Endothelial cell of umbilical vein (primary cell): Measurements from ENCODE around the gene VWA1. TPM values are rescaled to one million over a fixed set of nuclear protein-coding genes. Genes with fewer than 3 reads are reported as not detected.
"Not testable (repeated sequence)": the region's sequence is repeated elsewhere in the genome, so short reads cannot be mapped to it uniquely, and the experiment has no call there.

Source experiments
- BruUV-seq: library from RNA; stranded (reverse); fragments of 400-500 nt; replicated peaks from 2 replicates; lab custom pipeline; 2021; lab: Mats Ljungman, UMichigan
- CTCF ChIA-PET: fragments of 300-600, 350-600 bp; sonication (Branson Sonifier 250); formaldehyde crosslinking; loops from one replicate; lab custom pipeline; 2021; ENCODE audit warnings: antibody characterized with exemption, inconsistent platforms; lab: Charles Lee
- POLR2A ChIA-PET: fragments of 300-600, 350-600 bp; sonication (Branson Sonifier 250); formaldehyde crosslinking; loops from one replicate; lab custom pipeline; 2021; ENCODE audit warnings: antibody characterized with exemption, inconsistent platforms; lab: Charles Lee
- DNase-seq: peaks from one replicate; pipeline ENCODE4 v3.0.0-alpha.2; 2011; ENCODE audit warnings: low read depth, low spot score
- FAIRE-seq: peaks from 2 replicates; lab custom pipeline; 2011; peaks lifted over from hg19 to GRCh38; lab: Jason Lieb, UNC
- H2AFZ ChIP-seq: 2 replicates; pipeline ENCODE4 v1.6.0; 2012; ENCODE audit warnings: low read depth, low read length, control low read depth, inconsistent platforms
- H3K27ac ChIP-seq: 2 replicates; pipeline ENCODE4 v1.5.1; 2011; ENCODE audit warnings: low read depth, mild to moderate bottlenecking, control low read depth, low read length, moderate library complexity; ENCODE audit not compliant: insufficient read depth
- H3K27me3 ChIP-seq, 2 experiments: 2 replicates each; pipeline versions ENCODE4 v1.6.0 to v1.6.1; 2011; ENCODE audit warnings: low read length in 2 of 2, mixed read lengths in 1 of 2; ENCODE audit not compliant: control insufficient read depth in 2 of 2, insufficient read depth in 2 of 2
- H3K36me3 ChIP-seq, 2 experiments: 2 replicates in 1 of 2; 3 replicates in 1 of 2; pipeline ENCODE4 v1.5.1; 2011; ENCODE audit warnings: low read length in 2 of 2, mild to moderate bottlenecking in 1 of 2, moderate library complexity in 1 of 2; ENCODE audit not compliant: control insufficient read depth in 2 of 2, insufficient read depth in 2 of 2; ENCODE audit errors: extremely low read depth in 1 of 2
- H3K4me1 ChIP-seq: 3 replicates; pipeline ENCODE4 v1.5.1; 2011; ENCODE audit warnings: mild to moderate bottlenecking, low read length; ENCODE audit not compliant: control insufficient read depth, insufficient read depth; ENCODE audit errors: extremely low read depth
- H3K4me2 ChIP-seq: 2 replicates; pipeline ENCODE4 v1.6.1; 2011; ENCODE audit warnings: low read length, control low read depth, mixed read lengths; ENCODE audit not compliant: insufficient read depth
- H3K4me3 ChIP-seq, 3 experiments: fragments of 200-600 bp in 1 of 3; sonication (generic), shearing (Covaris generic) in 1 of 3; replicated peaks in 1 of 3; 2 replicates each; pipeline ENCODE4 v1.5.1; 2011 to 2016; ENCODE audit warnings: control low read depth in 3 of 3, low read length in 3 of 3, mild to moderate bottlenecking in 2 of 3, inconsistent platforms in 1 of 3, low read depth in 1 of 3, moderate library complexity in 1 of 3; ENCODE audit not compliant: insufficient read depth in 1 of 3
- H3K79me2 ChIP-seq: 2 replicates; pipeline ENCODE4 v1.6.0; 2012; ENCODE audit warnings: low read length, inconsistent platforms; ENCODE audit not compliant: control insufficient read depth, insufficient read depth
- H3K9ac ChIP-seq: replicated peaks from 2 replicates; pipeline ENCODE3; 2011; ENCODE audit warnings: low read length, control low read depth; ENCODE audit not compliant: insufficient read depth; ENCODE audit errors: extremely low read depth
- H3K9me1 ChIP-seq: replicated peaks from 3 replicates; pipeline ENCODE4 v1.6.0; 2011; ENCODE audit warnings: mild to moderate bottlenecking, low read length; ENCODE audit not compliant: control insufficient read depth, insufficient read depth; ENCODE audit errors: extremely low read depth
- H3K9me3 ChIP-seq: replicated peaks from 2 replicates; pipeline ENCODE4 v1.5.1; 2012; ENCODE audit warnings: low read length, inconsistent platforms; ENCODE audit not compliant: control insufficient read depth, insufficient read depth
- H4K20me1 ChIP-seq: replicated peaks from 2 replicates; pipeline ENCODE3; 2011; ENCODE audit warnings: mild to moderate bottlenecking, low read length; ENCODE audit not compliant: control insufficient read depth, insufficient read depth; ENCODE audit errors: extremely low read depth
- EZH2 ChIP-seq: IDR thresholded peaks from 2 replicates; pipeline ENCODE4 v1.6.1; 2012; ENCODE audit warnings: borderline replicate concordance, low read depth, mild to moderate bottlenecking, moderate library complexity, low read length, inconsistent platforms; ENCODE audit not compliant: severe bottlenecking
- FOS ChIP-seq: IDR thresholded peaks from 2 replicates; pipeline ENCODE4 v1.6.1; 2011; ENCODE audit warnings: mild to moderate bottlenecking, low read length, moderate library complexity, borderline replicate concordance; ENCODE audit not compliant: insufficient read depth
- GATA2 ChIP-seq: IDR thresholded peaks from 2 replicates; pipeline ENCODE4 v1.7.0; 2011; ENCODE audit warnings: low read depth, mild to moderate bottlenecking, moderate library complexity, mixed read lengths, low read length; ENCODE audit not compliant: insufficient read length, insufficient read depth
- JUN ChIP-seq: IDR thresholded peaks from 2 replicates; pipeline ENCODE4 v1.6.1; 2011; ENCODE audit warnings: borderline replicate concordance, low read depth; ENCODE audit not compliant: insufficient read length, insufficient read depth
- MAX ChIP-seq: IDR thresholded peaks from 2 replicates; pipeline ENCODE4 v1.6.1; 2011; ENCODE audit not compliant: insufficient read depth, insufficient read length
- MYC ChIP-seq: IDR thresholded peaks from one replicate; pipeline ENCODE4 v1.6.1; 2011; ENCODE audit warnings: mild to moderate bottlenecking, low read depth, low read length
- POLR2A ChIP-seq: IDR thresholded peaks from 2 replicates; pipeline ENCODE4 v1.6.1; 2012; ENCODE audit warnings: low read depth, mild to moderate bottlenecking, control low read depth, low read length
- POLR2AphosphoS5 ChIP-seq: IDR thresholded peaks from 2 replicates; pipeline ENCODE4 v1.6.1; 2012; ENCODE audit warnings: low read depth, mild to moderate bottlenecking, control low read depth, low read length, moderate library complexity; ENCODE audit not compliant: insufficient read depth
- dilution Hi-C: fragments of 300-500 bp; cut with MboI; formaldehyde crosslinking; loops from one replicate; pipeline ENCODE4 v1.15.0; 2019; ENCODE audit warnings: low sequenced_read_pairs; ENCODE audit not compliant: extremely low pct_ligation_motif_present
- intact Hi-C: fragments of 100-400 bp; cut with micrococcal nuclease; formaldehyde crosslinking; loops from one replicate; pipeline ENCODE4 v1.10.0; 2022
- polyA plus RNA-seq, 4 experiments: library from polyadenylated mRNA; depleted of rRNA in 3 of 4; stranded (reverse) in 3 of 4; unstranded in 1 of 4; fragments of >200 nt; gene quantifications; 2 replicates each; pipeline versions ENCODE4 v1.2.1 to v1.2.3, GENCODE V29; 2011 to 2012; ENCODE audit warnings: missing spikeins in 1 of 4
- total RNA-seq: library from RNA; stranded (reverse); gene quantifications from 2 replicates; pipeline ENCODE4 v1.2.3, GENCODE V29; 2021
- TF ChIP-seq, protein P1 (sequence below), 2 donors: IDR thresholded peaks; 1 replicate in 1 of 2; 2 replicates in 1 of 2; pipeline ENCODE4 v1.5.1; 2011; ENCODE audit warnings: low read length in 2 of 2, mild to moderate bottlenecking in 2 of 2, moderate library complexity in 2 of 2, control low read depth in 1 of 2, inconsistent platforms in 1 of 2, low read depth in 1 of 2; ENCODE audit not compliant: insufficient read depth in 1 of 2; ENCODE audit errors: extremely low read depth in 1 of 2

Gene VWA1
- total and polyA plus RNA-seq, 2 donors (not counting 3 experiments of a cell fraction or from before 2014, with no cell fraction given) = 2.0 to 6.1 TPM

DNA sequence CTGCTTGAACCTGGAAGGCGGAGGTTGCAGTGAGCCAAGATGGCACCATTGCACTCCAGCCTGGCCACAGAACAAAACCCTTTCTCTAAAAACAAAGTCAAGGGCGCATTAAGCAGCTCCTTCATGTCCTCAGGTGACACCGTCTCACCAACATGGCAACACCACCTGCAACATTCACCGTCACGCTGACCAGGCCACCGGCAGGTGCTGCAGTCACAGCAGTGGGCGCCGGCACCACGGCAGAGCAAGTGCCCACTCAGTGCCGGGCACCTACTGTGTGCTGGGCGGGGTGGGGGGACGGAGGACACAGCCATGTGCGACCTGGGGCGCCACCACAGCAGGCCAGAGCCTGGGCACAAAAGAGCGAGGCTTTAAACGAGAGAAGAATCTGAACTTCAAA lies 48.2 kb downstream of the VWA1 start:
- POLR2A ChIA-PET = no interaction called here
- no peak overlapping the region for H2AFZ ChIP-seq

DNA sequence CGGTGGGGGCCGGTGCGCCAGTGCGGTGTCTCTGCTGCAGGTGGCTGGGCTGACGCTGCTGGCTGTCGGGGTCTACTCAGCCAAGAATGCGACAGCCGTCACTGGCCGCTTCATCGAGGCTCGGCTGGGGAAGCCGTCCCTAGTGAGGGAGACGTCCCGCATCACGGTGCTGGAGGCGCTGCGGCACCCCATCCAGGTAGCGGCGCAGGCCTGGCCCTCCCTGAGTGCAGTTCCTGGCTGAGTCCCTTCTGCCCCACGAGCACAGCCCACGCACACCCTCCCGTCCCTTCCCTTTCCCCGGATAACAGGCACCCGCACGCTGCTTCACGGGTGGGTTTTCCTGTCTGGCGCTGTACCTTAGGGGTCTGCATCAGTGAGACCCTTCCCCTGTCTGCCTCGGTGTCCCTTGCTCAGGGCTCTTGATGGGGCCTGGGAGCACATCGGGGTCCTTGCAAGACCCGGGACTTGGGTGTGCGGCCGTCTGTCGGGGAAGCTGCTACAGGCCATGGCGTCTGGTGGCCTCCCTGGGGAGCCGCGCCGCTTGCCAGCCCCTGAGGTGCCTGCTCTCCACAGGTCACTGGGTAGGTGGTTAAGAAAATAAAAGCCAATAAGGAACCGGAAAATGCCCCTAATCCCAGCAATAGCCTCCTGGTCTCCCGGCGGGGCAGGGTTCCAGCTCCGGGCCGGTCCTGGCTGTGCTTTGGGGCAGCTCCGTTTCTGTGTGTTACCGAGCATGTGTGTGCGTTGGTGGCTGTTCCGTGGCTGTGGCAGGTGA lies 49.7 kb downstream of the VWA1 start:
- CTCF ChIA-PET, H2AFZ ChIP-seq, H3K9ac ChIP-seq, intact Hi-C loops, POLR2A ChIA-PET, H4K20me1 ChIP-seq, FAIRE-seq, BruUV-seq, H3K27ac ChIP-seq, H3K79me2 ChIP-seq, H3K9me3 ChIP-seq, H3K9me1 ChIP-seq, H3K4me2 ChIP-seq, H3K4me3 ChIP-seq, dilution Hi-C loops, DNase-seq, H3K4me1 ChIP-seq, H3K27me3 ChIP-seq: not testable (repeated sequence)
- peaks cover 3 to 20% of the 10 kb centered on the region in 2 experiments for H3K36me3 ChIP-seq

More for the DNA sequence above, 48.2 kb downstream of the VWA1 start:
- Histone ChIP-seq H3K79me2 (no peaks in the 10 kb centered on the region), H3K9ac (no peak overlapping the region), H3K36me3 (peaks cover 0 to 20% of the 10 kb centered on the region in 2 experiments), H3K4me1 (no peaks in the 10 kb centered on the region), H3K27ac (no peak overlapping the region), H3K4me3 (no peak overlapping the region), H4K20me1 (no peaks in the 10 kb centered on the region), H3K4me2 (no peak overlapping the region), H3K9me3 (no peaks in the 10 kb centered on the region), H3K9me1 (no peaks in the 10 kb centered on the region), H3K27me3 (no peaks in the 10 kb centered on the region)
- no peak for FAIRE-seq
- no peak for DNase-seq
- TF ChIP-seq POLR2A (no peak), MAX (no peak), JUN (no peak), FOS (no peak), GATA2 (no peak), EZH2 (no peak), POLR2AphosphoS5 (no peak), MYC (no peak)
- TF ChIP-seq, protein P1, sequence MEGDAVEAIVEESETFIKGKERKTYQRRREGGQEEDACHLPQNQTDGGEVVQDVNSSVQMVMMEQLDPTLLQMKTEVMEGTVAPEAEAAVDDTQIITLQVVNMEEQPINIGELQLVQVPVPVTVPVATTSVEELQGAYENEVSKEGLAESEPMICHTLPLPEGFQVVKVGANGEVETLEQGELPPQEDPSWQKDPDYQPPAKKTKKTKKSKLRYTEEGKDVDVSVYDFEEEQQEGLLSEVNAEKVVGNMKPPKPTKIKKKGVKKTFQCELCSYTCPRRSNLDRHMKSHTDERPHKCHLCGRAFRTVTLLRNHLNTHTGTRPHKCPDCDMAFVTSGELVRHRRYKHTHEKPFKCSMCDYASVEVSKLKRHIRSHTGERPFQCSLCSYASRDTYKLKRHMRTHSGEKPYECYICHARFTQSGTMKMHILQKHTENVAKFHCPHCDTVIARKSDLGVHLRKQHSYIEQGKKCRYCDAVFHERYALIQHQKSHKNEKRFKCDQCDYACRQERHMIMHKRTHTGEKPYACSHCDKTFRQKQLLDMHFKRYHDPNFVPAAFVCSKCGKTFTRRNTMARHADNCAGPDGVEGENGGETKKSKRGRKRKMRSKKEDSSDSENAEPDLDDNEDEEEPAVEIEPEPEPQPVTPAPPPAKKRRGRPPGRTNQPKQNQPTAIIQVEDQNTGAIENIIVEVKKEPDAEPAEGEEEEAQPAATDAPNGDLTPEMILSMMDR (IDR thresholded peaks at IDR 0.05; ENCODE audit: extremely low read depth in 1 of 2, insufficient read depth in 1 of 2, low read depth in 1 of 2, low read length in 2 of 2) = no peak
- CTCF ChIA-PET = interaction anchor here (0.6 kb wide), 1 partner anchor 40 kb away, joined by 4 read pairs; no protein-coding TSS in a partner anchor
- dilution Hi-C loops (no loop called here), intact Hi-C loops (no loop called here)
- BruUV-seq = TSS peak; percentile 11
